Endodermal cell (in vitro differentiated cells): Measurements from ENCODE around the gene GPR18. TPM values are rescaled to one million over a fixed set of nuclear protein-coding genes. Genes with fewer than 3 reads are reported as not detected.

ENCODE experiments used
- DNase-seq: peaks from one replicate; pipeline ENCODE4 v3.0.0-alpha.2; 2017
- H3K27ac ChIP-seq: 2 replicates; pipeline ENCODE4 v1.5.1; 2013; ENCODE audit warnings: mild to moderate bottlenecking, low read depth, low read length, moderate library complexity
- H3K27me3 ChIP-seq: 2 replicates; pipeline ENCODE4 v1.6.1; 2013; ENCODE audit warnings: mild to moderate bottlenecking, low read length, moderate library complexity; ENCODE audit not compliant: insufficient read depth, control insufficient read depth, poor library complexity, severe bottlenecking
- H3K36me3 ChIP-seq: 2 replicates; pipeline ENCODE4 v1.7.0; 2013; ENCODE audit warnings: mild to moderate bottlenecking, low read length, moderate library complexity; ENCODE audit not compliant: control insufficient read depth, insufficient read depth
- H3K4me1 ChIP-seq: one replicate; pipeline ENCODE4 v1.7.0; 2013; ENCODE audit warnings: low read length; ENCODE audit not compliant: control insufficient read depth, insufficient read depth
- H3K4me3 ChIP-seq: 2 replicates; pipeline ENCODE4 v1.5.1; 2013; ENCODE audit warnings: mild to moderate bottlenecking, low read length, moderate library complexity
- H3K9ac ChIP-seq: 2 replicates; pipeline ENCODE4 v1.6.1; 2013; ENCODE audit warnings: mild to moderate bottlenecking, low read length, moderate library complexity; ENCODE audit not compliant: poor library complexity, severe bottlenecking; ENCODE audit errors: extremely low read depth
- H3K9me3 ChIP-seq: 2 replicates; pipeline ENCODE4 v1.6.1; 2013; ENCODE audit warnings: mild to moderate bottlenecking, low read length, moderate library complexity; ENCODE audit not compliant: control insufficient read depth
- H3K27ac Mint-ChIP-seq: 2 replicates; pipeline ENCODE4 v1.8.0; 2020; ENCODE audit warnings: mixed read lengths
- H3K27me3 Mint-ChIP-seq: 2 replicates; pipeline ENCODE4 v1.8.0; 2021; ENCODE audit warnings: mild to moderate bottlenecking, mixed read lengths; ENCODE audit not compliant: insufficient read depth
- H3K36me3 Mint-ChIP-seq: 2 replicates; pipeline ENCODE4 v1.8.0; 2020; ENCODE audit warnings: low read depth, mixed read lengths
- H3K4me1 Mint-ChIP-seq: 2 replicates; pipeline ENCODE4 v1.8.0; 2020; ENCODE audit warnings: mixed read lengths
- H3K4me3 Mint-ChIP-seq: 2 replicates; pipeline ENCODE4 v1.8.0; 2020; ENCODE audit warnings: mild to moderate bottlenecking, moderate library complexity, mixed read lengths
- H3K9me3 Mint-ChIP-seq: 2 replicates; pipeline ENCODE4 v1.8.0; 2020; ENCODE audit warnings: mild to moderate bottlenecking, mixed read lengths
- CTCF ChIP-seq: fragments of 200-600 bp; sonication (generic); conservative IDR thresholded peaks from 2 replicates; pipeline ENCODE4 v1.5.0; 2021; ENCODE audit warnings: antibody characterized with exemption, mild to moderate bottlenecking
- WGBS, 2 experiments: methylation state at CpG; one replicate each; pipeline versions ENCODE4 v1.1.5 to v1.1.7; 2013; ENCODE audit warnings: missing lambda C conversion rate in 2 of 2, mixed read lengths in 1 of 2; ENCODE audit not compliant: insufficient coverage in 1 of 2, insufficient read length in 1 of 2; 5-methylcytosine and 5-hydroxymethylcytosine counted together
- total RNA-seq, 2 donors: library from RNA; stranded (reverse); fragmentation: NEBNext Ultra II Directional in 1 of 2; extraction: Animal tissue kit (Norgen Biotek cat#: 25700) in 1 of 2; gene quantifications; 2 replicates in 1 of 2; 3 replicates in 1 of 2; pipeline ENCODE4 v1.2.1, GENCODE V29; 2021

The GPR18 gene
- total RNA-seq, 2 donors from 2014 or later = not detected

GRCh38 chr13:99293178-99293577, 35.0 kb upstream of the GPR18 start:
- Mint-ChIP-seq H3K9me3 (no peaks in the 10 kb centered on the region), H3K4me1 (peaks cover 15% of the 10 kb centered on the region), H3K27me3 (no peaks in the 10 kb centered on the region), H3K27ac (no peak overlapping the region), H3K36me3 (peaks cover 10% of the 10 kb centered on the region), H3K4me3 (no peak overlapping the region)
- H3K27me3 ChIP-seq = no peaks in the 10 kb centered on the region
- peaks cover 24% of the 10 kb centered on the region for H3K36me3 ChIP-seq
- no peaks in the 10 kb centered on the region for H3K9me3 ChIP-seq
- no peak overlapping the region for H3K4me3 ChIP-seq
- H3K9ac ChIP-seq = no peak overlapping the region
- H3K4me1 ChIP-seq = no peaks in the 10 kb centered on the region
- WGBS, 2 experiments = 83 to 98% methylated on average over 1 to 2 of the region's 2 CpGs
- no peak for DNase-seq
- no peak overlapping the region for H3K27ac ChIP-seq
- no peak for TF ChIP-seq CTCF

DNA sequence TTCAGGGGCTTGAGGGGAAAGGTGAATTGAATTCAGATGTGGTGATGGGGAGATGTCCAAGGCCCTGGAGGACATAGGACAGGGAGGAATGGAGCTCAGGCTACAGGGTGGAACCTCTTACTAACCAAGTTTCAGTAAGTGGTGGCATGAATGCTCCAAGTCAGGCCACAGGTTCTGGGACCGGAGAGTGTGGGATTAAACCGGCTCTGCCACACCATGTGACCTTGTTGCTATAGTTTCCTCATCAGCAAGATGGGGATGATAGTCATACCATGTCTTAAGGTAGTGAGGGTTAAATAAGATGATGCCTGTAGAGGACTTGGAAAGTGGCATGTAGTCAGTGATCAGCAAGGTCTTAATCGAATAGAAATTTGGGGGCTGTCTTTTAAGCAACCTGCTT, 32.7 kb upstream of the GPR18 start:
- Mint-ChIP-seq H3K4me1 (peaks cover 5% of the 10 kb centered on the region), H3K27ac (no peak overlapping the region), H3K27me3 (no peaks in the 10 kb centered on the region), H3K9me3 (no peaks in the 10 kb centered on the region), H3K4me3 (no peak overlapping the region), H3K36me3 (peaks cover 15% of the 10 kb centered on the region)
- Histone ChIP-seq H3K27me3 (no peaks in the 10 kb centered on the region), H3K4me3 (no peak overlapping the region), H3K27ac (no peak overlapping the region), H3K36me3 (peaks cover 24% of the 10 kb centered on the region), H3K9ac (no peak overlapping the region), H3K4me1 (no peaks in the 10 kb centered on the region), H3K9me3 (no peaks in the 10 kb centered on the region)
- whole genome bisulfite sequencing, 2 experiments = 94 to 100% methylated on average over 1 to 3 of the region's 3 CpGs
- no peak for TF ChIP-seq CTCF
- no peak for DNase-seq

GRCh38 chr13:99289674-99290337, 31.6 kb upstream of the GPR18 start:
- Histone ChIP-seq H3K27ac (no peak overlapping the region), H3K4me3 (no peak overlapping the region), H3K4me1 (no peaks in the 10 kb centered on the region), H3K27me3 (no peaks in the 10 kb centered on the region), H3K9ac (no peak overlapping the region), H3K9me3 (no peaks in the 10 kb centered on the region), H3K36me3 (peaks cover 15% of the 10 kb centered on the region)
- no peaks in the 10 kb centered on the region for H3K9me3 Mint-ChIP-seq
- peaks cover 15% of the 10 kb centered on the region for H3K36me3 Mint-ChIP-seq
- TF ChIP-seq CTCF = no peak
- H3K27ac Mint-ChIP-seq = no peak overlapping the region
- peaks cover 5% of the 10 kb centered on the region for H3K4me1 Mint-ChIP-seq
- no peak for DNase-seq
- WGBS, 2 experiments = 97 to 100% methylated on average over 3 to 7 of the region's 7 CpGs
- no peaks in the 10 kb centered on the region for H3K27me3 Mint-ChIP-seq
- H3K4me3 Mint-ChIP-seq = no peak overlapping the region
